HG02610 (cell line): ENCODE measurements around the gene NUBP2.
A peak's percentile ranks its signal among the peaks of the same experiment; 100 is the strongest.

ENCODE experiments used
- ATAC-seq: cut with Tn5 transposase; IDR thresholded peaks from one replicate; pipeline ENCODE4 v1.9.1; 2021; ENCODE audit warnings: mild to moderate bottlenecking, moderate library complexity; ENCODE audit not compliant: unreplicated experiment

The NUBP2 gene

GRCh38 chr16:1781758-1782407 lies 877 bp upstream of the NUBP2 start:
- peak; percentile 4 for ATAC-seq

- ATAC-seq = no peak
Measured at GRCh38 chr16:1784977-1785845, 2.5 kb downstream of the NUBP2 start.

- ATAC-seq = no peak
Measured at GRCh38 chr16:1785846-1786170, 3.0 kb downstream of the NUBP2 start.

- ATAC-seq = no peak
Measured at GRCh38 chr16:1786242-1787055, 3.7 kb downstream of the NUBP2 start.

- ATAC-seq = no peak
Measured at GRCh38 chr16:1787056-1787321, 4.2 kb downstream of the NUBP2 start.

GRCh38 chr16:1787322-1788094 lies 4.7 kb downstream of the NUBP2 start:
- ATAC-seq = no peak

- no peak for ATAC-seq
Measured at GRCh38 chr16:1788095-1788707, 5.4 kb downstream of the NUBP2 start.

GRCh38 chr16:1788708-1789100 lies 5.9 kb downstream of the NUBP2 start:
- ATAC-seq = no peak

- ATAC-seq = no peak
Measured at GRCh38 chr16:1789643-1790045, 6.9 kb downstream of the NUBP2 start.

GRCh38 chr16:1790261-1790610 lies 7.5 kb downstream of the NUBP2 start:
- no peak for ATAC-seq

GRCh38 chr16:1790611-1791255 lies 8.0 kb downstream of the NUBP2 start:
- no peak for ATAC-seq

- ATAC-seq = no peak
Measured at GRCh38 chr16:1791256-1791942, 8.6 kb downstream of the NUBP2 start.

- no peak for ATAC-seq
Measured at GRCh38 chr16:1791943-1792812, 9.4 kb downstream of the NUBP2 start.

GRCh38 chr16:1792836-1793577 lies 10.2 kb downstream of the NUBP2 start:
- no peak for ATAC-seq

- no peak for ATAC-seq
Measured at GRCh38 chr16:1793578-1794220, 10.9 kb downstream of the NUBP2 start, which contains the start of gene IGFALS. Gene IGFALS, minus strand, starts transcription at chr16:1793705. Its CDS starts 53 bp downstream, at chr16:1793652.

GRCh38 chr16:1794221-1794871 lies 11.6 kb downstream of the NUBP2 start:
- no peak for ATAC-seq
